Neural cell (in vitro differentiated cells): ENCODE data around the gene CAMKMT.

Source experiments
- EP300 ChIP-seq: fragments of 450-650 bp; conservative IDR thresholded peaks from 2 replicates; pipeline ENCODE4 v1.6.1; 2014; ENCODE audit warnings: antibody characterized with exemption, mild to moderate bottlenecking, moderate library complexity; ENCODE audit not compliant: poor library complexity, severe bottlenecking
- EZH2 ChIP-seq: fragments of 200-600, 300-800 bp; shearing (Covaris generic), sonication (generic); IDR thresholded peaks from 2 replicates; pipeline ENCODE4 v1.6.1; 2014; ENCODE audit warnings: antibody characterized with exemption, low read length, borderline replicate concordance, mild to moderate bottlenecking; ENCODE audit not compliant: insufficient read depth, poor library complexity, severe bottlenecking
- MXI1 ChIP-seq: fragments of 450-650 bp; conservative IDR thresholded peaks from 2 replicates; pipeline ENCODE4 v1.6.1; 2014; ENCODE audit warnings: antibody characterized with exemption, mild to moderate bottlenecking; ENCODE audit not compliant: poor library complexity, severe bottlenecking
- POLR2AphosphoS5 ChIP-seq: IDR thresholded peaks from 2 replicates; pipeline ENCODE4 v1.6.1; 2012
- SMC3 ChIP-seq: fragments of 450-650 bp; conservative IDR thresholded peaks from 2 replicates; pipeline ENCODE4 v1.6.1; 2014; ENCODE audit warnings: antibody characterized with exemption, mild to moderate bottlenecking, moderate library complexity; ENCODE audit not compliant: poor library complexity
- TAF1 ChIP-seq: IDR thresholded peaks from 2 replicates; pipeline ENCODE4 v1.6.1; 2012; ENCODE audit warnings: low read depth
- TF ChIP-seq, protein P1 (sequence below): fragments of 450-650 bp; IDR thresholded peaks from 2 replicates; pipeline ENCODE4 v1.5.1; 2014; ENCODE audit warnings: antibody characterized with exemption, mild to moderate bottlenecking, moderate library complexity; ENCODE audit not compliant: poor library complexity, severe bottlenecking

GRCh38 chr2:44526352-44526751 is 164.6 kb downstream of the CAMKMT start:
- TF ChIP-seq TAF1 (no peak), MXI1 (no peak), EP300 (no peak), SMC3 (no peak), EZH2 (no peak), POLR2AphosphoS5 (no peak)
- TF ChIP-seq, protein P1, sequence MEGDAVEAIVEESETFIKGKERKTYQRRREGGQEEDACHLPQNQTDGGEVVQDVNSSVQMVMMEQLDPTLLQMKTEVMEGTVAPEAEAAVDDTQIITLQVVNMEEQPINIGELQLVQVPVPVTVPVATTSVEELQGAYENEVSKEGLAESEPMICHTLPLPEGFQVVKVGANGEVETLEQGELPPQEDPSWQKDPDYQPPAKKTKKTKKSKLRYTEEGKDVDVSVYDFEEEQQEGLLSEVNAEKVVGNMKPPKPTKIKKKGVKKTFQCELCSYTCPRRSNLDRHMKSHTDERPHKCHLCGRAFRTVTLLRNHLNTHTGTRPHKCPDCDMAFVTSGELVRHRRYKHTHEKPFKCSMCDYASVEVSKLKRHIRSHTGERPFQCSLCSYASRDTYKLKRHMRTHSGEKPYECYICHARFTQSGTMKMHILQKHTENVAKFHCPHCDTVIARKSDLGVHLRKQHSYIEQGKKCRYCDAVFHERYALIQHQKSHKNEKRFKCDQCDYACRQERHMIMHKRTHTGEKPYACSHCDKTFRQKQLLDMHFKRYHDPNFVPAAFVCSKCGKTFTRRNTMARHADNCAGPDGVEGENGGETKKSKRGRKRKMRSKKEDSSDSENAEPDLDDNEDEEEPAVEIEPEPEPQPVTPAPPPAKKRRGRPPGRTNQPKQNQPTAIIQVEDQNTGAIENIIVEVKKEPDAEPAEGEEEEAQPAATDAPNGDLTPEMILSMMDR, result no peak
